Prostate gland (tissue), 2 donors: Measurements from ENCODE around the gene SLIT3. TPM values are rescaled to one million over a fixed set of nuclear protein-coding genes. Genes with fewer than 3 reads are reported as not detected.

Experiments used
- DNase-seq: peaks from one replicate; pipeline ENCODE4 v3.0.0-alpha.2; 2019; ENCODE audit warnings: low spot score
- H3K27ac ChIP-seq, 2 donors: fragments of 200-600 bp; sonication (generic); 2 replicates each; pipeline ENCODE4 v1.5.1; 2017 to 2019
- H3K27me3 ChIP-seq: fragments of 200-600 bp; sonication (generic); replicated peaks from 2 replicates; pipeline ENCODE4 v1.5.1; 2019; ENCODE audit not compliant: insufficient read depth
- H3K36me3 ChIP-seq, 2 donors: fragments of 200-600 bp; sonication (generic); 1 replicate in 1 of 2; 2 replicates in 1 of 2; pipeline versions ENCODE4 v1.5.1 to v1.8.1; 2017 to 2019
- H3K4me1 ChIP-seq: fragments of 200-600 bp; sonication (generic); replicated peaks from 2 replicates; pipeline ENCODE4 v1.5.1; 2019
- H3K4me3 ChIP-seq, 2 donors: fragments of 200-600 bp; sonication (generic); 2 replicates each; pipeline ENCODE4 v1.5.1; 2017 to 2019
- H3K9me3 ChIP-seq: fragments of 200-600 bp; sonication (generic); 2 replicates; pipeline ENCODE4 v1.5.1; 2017
- CTCF ChIP-seq, 4 experiments: fragments of 200-600 bp in 2 of 4; fragments of 450-650 bp in 2 of 4; sonication (generic) in 2 of 4; IDR thresholded peaks; 1 replicate in 3 of 4; 2 replicates in 1 of 4; pipeline ENCODE4 v1.5.1; 2016 to 2019; ENCODE audit warnings: antibody characterized with exemption in 4 of 4, mild to moderate bottlenecking in 2 of 4, moderate library complexity in 2 of 4
- POLR2A ChIP-seq: fragments of 450-650 bp; IDR thresholded peaks from one replicate; pipeline ENCODE4 v1.6.1; 2016; ENCODE audit warnings: antibody characterized with exemption, mild to moderate bottlenecking
- POLR2AphosphoS5 ChIP-seq: sonication (generic); formaldehyde crosslinking; IDR thresholded peaks from one replicate; pipeline ENCODE4 v1.6.1; 2017; ENCODE audit warnings: antibody characterized with exemption
- WGBS: methylation state at CpG from one replicate; pipeline ENCODE4 v1.1.5; 2018; 5-methylcytosine and 5-hydroxymethylcytosine counted together
- intact Hi-C: fragments of 100-400 bp; cut with DNase I; formaldehyde crosslinking; loops from one replicate; pipeline ENCODE4 v1.14.2; 2022
- total RNA-seq, 2 donors: library from RNA; depleted of rRNA; stranded (reverse); fragments of >200 nt; gene quantifications; one replicate each; pipeline ENCODE4 v1.1.0, GENCODE V29; 2016

The SLIT3 gene
- total RNA-seq, 2 donors from 2014 or later: 8.3 TPM

DNA sequence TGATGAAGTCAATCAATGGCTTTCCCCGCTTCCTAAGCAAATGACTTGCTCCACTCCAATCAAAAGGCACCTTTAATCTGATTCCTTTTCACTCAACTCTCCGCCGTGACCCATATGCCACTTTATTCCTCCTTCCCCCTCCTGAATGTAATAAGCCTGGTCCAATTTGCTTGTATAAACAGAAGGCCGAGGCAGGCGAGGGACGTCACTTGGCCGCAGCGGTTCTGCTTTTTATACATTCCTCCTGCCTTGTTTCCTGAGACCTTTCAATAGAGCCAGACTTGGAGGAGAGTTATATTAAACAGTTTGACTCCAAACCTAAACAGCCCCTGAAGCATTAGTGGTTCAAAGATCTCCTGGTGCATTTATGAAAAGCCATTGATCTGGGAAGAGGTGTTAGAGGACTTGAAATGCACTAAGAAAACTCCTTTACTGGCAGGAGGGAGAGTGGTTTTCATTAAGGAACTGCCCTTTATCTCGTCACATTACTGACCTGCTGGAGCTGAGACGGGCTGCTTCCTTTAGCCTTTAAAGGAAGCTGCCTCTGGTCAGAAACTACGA is 273.4 kb downstream of the SLIT3 start:
- Histone ChIP-seq H3K27me3 (no peaks in the 10 kb centered on the region), H3K27ac (no peak overlapping the region), H3K4me3 (no peak overlapping the region), H3K36me3 (no peaks in the 10 kb centered on the region), H3K4me1 (no peaks in the 10 kb centered on the region), H3K9me3 (no peaks in the 10 kb centered on the region)
- no peak for DNase-seq
- TF ChIP-seq CTCF (IDR thresholded peaks at IDR 0.05): no peak
- no peak for TF ChIP-seq POLR2A
- no peak for TF ChIP-seq POLR2AphosphoS5
- intact Hi-C loops: no loop called here
- WGBS: 63% methylated on average over 11 of the region's 11 CpGs

DNA sequence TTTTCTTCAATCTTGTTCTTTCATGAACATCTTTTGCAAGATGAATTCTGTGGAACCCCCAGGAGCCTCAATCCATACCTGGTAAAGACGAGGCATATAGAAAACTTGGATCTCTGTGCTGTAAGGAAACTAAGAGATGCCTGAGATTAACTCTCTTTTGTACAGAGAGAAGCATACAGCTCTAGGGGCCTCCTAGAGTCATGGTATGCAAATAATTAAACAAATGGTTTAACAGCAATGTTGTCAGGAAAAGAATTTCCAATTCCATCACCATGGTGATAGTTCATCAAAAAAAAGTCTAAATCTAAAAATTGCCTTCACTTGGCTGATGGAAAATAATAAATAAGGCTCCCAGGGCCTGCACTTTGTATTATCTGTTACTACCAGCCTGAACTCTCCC is 275.4 kb downstream of the SLIT3 start:
- Histone ChIP-seq H3K27me3 (no peaks in the 10 kb centered on the region), H3K4me3 (no peak overlapping the region), H3K4me1 (no peaks in the 10 kb centered on the region), H3K9me3 (no peaks in the 10 kb centered on the region), H3K27ac (no peak overlapping the region), H3K36me3 (no peaks in the 10 kb centered on the region)
- no peak for DNase-seq
- intact Hi-C loops: no loop called here
- WGBS: 77% methylated on average over 1 of the region's 1 CpG
- no peak for TF ChIP-seq POLR2AphosphoS5
- no peak for TF ChIP-seq POLR2A
- no peak for TF ChIP-seq CTCF (IDR thresholded peaks at IDR 0.05)

GRCh38 chr5:169024421-169024820 is 276.5 kb downstream of the SLIT3 start:
- Histone ChIP-seq H3K27ac (no peak overlapping the region), H3K36me3 (no peaks in the 10 kb centered on the region), H3K27me3 (no peaks in the 10 kb centered on the region), H3K4me3 (no peak overlapping the region), H3K9me3 (no peaks in the 10 kb centered on the region), H3K4me1 (no peaks in the 10 kb centered on the region)
- TF ChIP-seq POLR2AphosphoS5 (no peak), POLR2A (no peak), CTCF (IDR thresholded peaks at IDR 0.05) (no peak)
- 72% methylated on average over 11 of the region's 11 CpGs for WGBS
- intact Hi-C loops: no loop called here
- DNase-seq: no peak

DNA sequence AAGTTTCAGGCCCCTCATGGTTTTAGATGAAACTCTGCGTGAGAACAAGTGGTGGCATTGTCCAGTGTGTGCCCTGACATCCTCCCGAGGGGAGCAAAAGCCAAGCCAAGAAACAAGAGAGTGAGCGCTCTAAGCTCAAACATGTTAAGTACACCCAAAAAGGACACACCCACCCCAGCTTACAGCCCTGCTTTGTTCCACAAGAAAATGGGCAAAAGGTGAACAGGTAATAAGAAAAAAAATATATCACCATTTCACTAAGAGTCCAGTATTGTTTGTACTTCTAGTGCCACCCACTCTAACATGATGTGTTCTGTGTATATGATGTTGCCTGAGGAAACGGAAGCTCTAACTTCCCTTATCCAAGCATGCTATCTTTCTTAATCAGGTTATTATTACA is 278.2 kb downstream of the SLIT3 start:
- Histone ChIP-seq H3K27ac (no peak overlapping the region), H3K27me3 (peaks cover 2% of the 10 kb centered on the region), H3K36me3 (no peaks in the 10 kb centered on the region), H3K9me3 (no peaks in the 10 kb centered on the region), H3K4me1 (no peaks in the 10 kb centered on the region), H3K4me3 (no peak overlapping the region)
- DNase-seq: no peak
- 70% methylated on average over 4 of the region's 4 CpGs for WGBS
- intact Hi-C loops: no loop called here
- TF ChIP-seq POLR2A (no peak), POLR2AphosphoS5 (no peak), CTCF (IDR thresholded peaks at IDR 0.05) (no peak)

DNA sequence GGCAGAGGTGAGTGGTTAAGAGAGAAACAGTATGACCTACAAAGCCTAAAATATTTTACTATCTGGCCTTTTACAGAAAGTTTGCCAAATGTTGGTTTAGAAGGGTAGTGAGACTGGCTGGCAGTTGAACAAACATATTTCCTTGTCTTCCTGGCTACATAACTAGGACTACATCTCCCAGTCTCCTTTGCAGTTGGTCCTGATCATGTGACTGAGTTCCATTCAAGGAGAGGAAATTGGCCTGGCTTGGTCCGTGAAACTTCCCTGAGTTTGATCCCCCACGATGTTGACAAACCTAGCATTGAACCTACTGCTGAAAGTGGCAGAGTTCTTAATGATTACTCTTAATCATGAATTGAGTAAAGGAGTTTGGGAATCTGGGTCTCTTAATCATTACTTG is 280.8 kb downstream of the SLIT3 start:
- H3K4me1 ChIP-seq: no peaks in the 10 kb centered on the region
- H3K27me3 ChIP-seq: peaks cover 4% of the 10 kb centered on the region
- no peaks in the 10 kb centered on the region for H3K36me3 ChIP-seq
- H3K9me3 ChIP-seq: no peaks in the 10 kb centered on the region
- no peak overlapping the region for H3K4me3 ChIP-seq
- intact Hi-C loops: no loop called here
- 67% methylated on average over 2 of the region's 2 CpGs for WGBS
- no peak overlapping the region for H3K27ac ChIP-seq
- no peak for DNase-seq
- TF ChIP-seq CTCF (IDR thresholded peaks at IDR 0.05): no peak
- TF ChIP-seq POLR2AphosphoS5: no peak
- no peak for TF ChIP-seq POLR2A
